HEK293T (cell line): ENCODE data around the gene C16orf89.

Source experiments
- BHLHE40 ChIP-seq: fragments of 450-650 bp; IDR thresholded peaks from 2 replicates; pipeline ENCODE4 v1.6.1; 2016; ENCODE audit warnings: mild to moderate bottlenecking, moderate library complexity, borderline replicate concordance
- CTBP1 ChIP-seq: fragments of 450-650 bp; IDR thresholded peaks from 2 replicates; pipeline ENCODE4 v1.6.1; 2016; ENCODE audit warnings: borderline replicate concordance
- ELF4 ChIP-seq: fragments of 450-650 bp; IDR thresholded peaks from 2 replicates; pipeline ENCODE4 v1.6.1; 2017; ENCODE audit warnings: antibody characterized with exemption
- FOXA1 ChIP-seq: fragments of 450-650 bp; IDR thresholded peaks from 2 replicates; pipeline ENCODE4 v1.6.1; 2016; ENCODE audit warnings: mild to moderate bottlenecking
- FOXK2 ChIP-seq: fragments of 450-650 bp; IDR thresholded peaks from 2 replicates; pipeline ENCODE4 v1.6.1; 2016; ENCODE audit warnings: mild to moderate bottlenecking
- HDGF ChIP-seq: fragments of 450-650 bp; IDR thresholded peaks from 2 replicates; pipeline ENCODE4 v1.6.1; 2017; ENCODE audit warnings: antibody characterized with exemption, borderline replicate concordance
- PKNOX1 ChIP-seq: fragments of 450-650 bp; IDR thresholded peaks from 2 replicates; pipeline ENCODE4 v1.6.1; 2016
- SP1 ChIP-seq: fragments of 450-650 bp; IDR thresholded peaks from 2 replicates; pipeline ENCODE4 v1.6.1; 2017
- SUZ12 ChIP-seq: fragments of 450-650 bp; IDR thresholded peaks from 2 replicates; pipeline ENCODE4 v1.6.1; 2016; ENCODE audit warnings: mild to moderate bottlenecking
- TARDBP ChIP-seq: fragments of 450-650 bp; IDR thresholded peaks from 2 replicates; pipeline ENCODE4 v1.6.1; 2016

GRCh38 chr16:5044011-5044540 is 21.7 kb downstream of the C16orf89 start:
- TF ChIP-seq SP1 (no peak), TARDBP (no peak), PKNOX1 (no peak), BHLHE40 (no peak), FOXK2 (no peak), CTBP1 (no peak), ELF4 (no peak), FOXA1 (no peak), HDGF (no peak), SUZ12 (no peak)
